Osteoblast (primary cell): ENCODE data around the gene STIM2. TPM values are rescaled to one million over a fixed set of nuclear protein-coding genes. Genes with fewer than 3 reads are reported as not detected.

Experiments
- DNase-seq: peaks from one replicate; pipeline ENCODE4 v3.0.0; 2011; ENCODE audit warnings: low spot score, mixed read lengths; ENCODE audit not compliant: insufficient read length; ENCODE audit errors: missing footprints
- H2AFZ ChIP-seq: 2 replicates; pipeline ENCODE4 v1.6.0; 2011; ENCODE audit warnings: mild to moderate bottlenecking, low read length
- H3K27ac ChIP-seq: 2 replicates; pipeline ENCODE4 v1.5.1; 2011; ENCODE audit warnings: mild to moderate bottlenecking, low read depth, low read length, moderate library complexity
- H3K27me3 ChIP-seq: 2 replicates; pipeline ENCODE4 v1.6.0; 2012; ENCODE audit warnings: mild to moderate bottlenecking, control low read depth, inconsistent platforms, low read length, moderate library complexity; ENCODE audit not compliant: insufficient read depth
- H3K36me3 ChIP-seq: 2 replicates; pipeline ENCODE4 v1.5.1; 2011; ENCODE audit warnings: mild to moderate bottlenecking, low read length, control low read depth, moderate library complexity; ENCODE audit not compliant: insufficient read depth
- H3K4me1 ChIP-seq: 2 replicates; pipeline ENCODE4 v1.5.1; 2011; ENCODE audit warnings: mild to moderate bottlenecking, low read length, control low read depth, moderate library complexity; ENCODE audit not compliant: insufficient read depth
- H3K4me2 ChIP-seq: 2 replicates; pipeline ENCODE4 v1.6.0; 2011; ENCODE audit warnings: mild to moderate bottlenecking, low read length; ENCODE audit not compliant: insufficient read depth
- H3K4me3 ChIP-seq: fragments of 200-600 bp; sonication (generic); 3 replicates; pipeline ENCODE4 v1.5.1; 2012; ENCODE audit warnings: mild to moderate bottlenecking, low read length, inconsistent platforms; ENCODE audit not compliant: insufficient read depth
- H3K79me2 ChIP-seq: 2 replicates; pipeline ENCODE4 v1.6.0; 2012; ENCODE audit warnings: mild to moderate bottlenecking, low read length, control low read depth, inconsistent platforms; ENCODE audit not compliant: insufficient read depth
- H3K9me3 ChIP-seq: 2 replicates; pipeline ENCODE4 v1.5.1; 2011; ENCODE audit warnings: low read depth, low read length, control low read depth
- H4K20me1 ChIP-seq: 2 replicates; pipeline ENCODE4 v1.6.0; 2012; ENCODE audit warnings: mild to moderate bottlenecking, low read length, control low read depth; ENCODE audit not compliant: insufficient read depth
- total RNA-seq: library from RNA; depleted of rRNA; stranded (reverse); fragments of >200 nt; gene quantifications from 2 replicates; pipeline ENCODE4 v1.2.3, GENCODE V29; 2012
- TF ChIP-seq, protein P1 (sequence below): IDR thresholded peaks from 2 replicates; pipeline ENCODE4 v1.5.1; 2011; ENCODE audit warnings: mild to moderate bottlenecking, low read depth, low read length, moderate library complexity; ENCODE audit errors: extremely low read depth

The STIM2 gene
- total RNA-seq, 1 donor: 14.8 TPM

DNA sequence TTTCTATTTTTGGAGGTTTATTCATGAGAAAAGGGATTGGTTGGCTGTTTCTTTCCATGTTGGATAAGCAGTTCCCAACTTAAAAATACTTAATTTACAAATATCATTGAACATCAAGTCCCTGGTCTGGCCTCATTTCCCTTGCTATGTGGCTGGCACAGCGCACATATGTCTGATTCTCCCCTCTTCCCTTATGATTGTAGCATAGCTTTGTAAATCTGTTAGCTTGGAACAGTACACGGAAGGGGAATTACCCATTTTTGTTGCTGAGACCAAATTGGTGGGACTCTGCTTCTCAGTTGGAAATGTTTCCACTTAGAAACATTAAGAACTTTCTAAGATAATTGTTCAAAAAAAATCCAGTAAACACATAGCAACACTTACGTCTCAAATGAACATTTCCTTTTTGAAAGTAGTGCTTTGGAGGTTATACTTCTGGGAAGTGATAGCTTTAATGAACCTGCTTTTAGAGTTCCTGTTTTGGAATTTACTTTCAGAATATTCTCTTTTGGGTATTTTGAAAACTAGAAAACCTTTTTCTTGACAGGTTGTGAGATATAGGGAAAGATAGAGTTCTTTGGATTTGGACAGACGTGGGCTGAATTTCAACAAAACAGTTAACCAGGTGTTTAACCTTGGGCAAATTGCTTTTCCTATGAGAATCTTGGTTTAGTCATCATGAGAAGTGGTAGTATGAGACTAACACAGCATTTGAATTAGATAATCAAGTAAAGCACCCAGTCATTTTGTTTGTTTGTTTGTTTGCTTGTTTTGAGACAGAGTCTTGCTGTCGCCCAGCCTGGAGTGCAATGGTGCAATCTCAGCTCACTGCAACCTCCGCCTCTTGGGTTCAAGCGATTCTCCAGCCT lies 47.3 kb downstream of the STIM2 start:
- TF ChIP-seq, protein P1, sequence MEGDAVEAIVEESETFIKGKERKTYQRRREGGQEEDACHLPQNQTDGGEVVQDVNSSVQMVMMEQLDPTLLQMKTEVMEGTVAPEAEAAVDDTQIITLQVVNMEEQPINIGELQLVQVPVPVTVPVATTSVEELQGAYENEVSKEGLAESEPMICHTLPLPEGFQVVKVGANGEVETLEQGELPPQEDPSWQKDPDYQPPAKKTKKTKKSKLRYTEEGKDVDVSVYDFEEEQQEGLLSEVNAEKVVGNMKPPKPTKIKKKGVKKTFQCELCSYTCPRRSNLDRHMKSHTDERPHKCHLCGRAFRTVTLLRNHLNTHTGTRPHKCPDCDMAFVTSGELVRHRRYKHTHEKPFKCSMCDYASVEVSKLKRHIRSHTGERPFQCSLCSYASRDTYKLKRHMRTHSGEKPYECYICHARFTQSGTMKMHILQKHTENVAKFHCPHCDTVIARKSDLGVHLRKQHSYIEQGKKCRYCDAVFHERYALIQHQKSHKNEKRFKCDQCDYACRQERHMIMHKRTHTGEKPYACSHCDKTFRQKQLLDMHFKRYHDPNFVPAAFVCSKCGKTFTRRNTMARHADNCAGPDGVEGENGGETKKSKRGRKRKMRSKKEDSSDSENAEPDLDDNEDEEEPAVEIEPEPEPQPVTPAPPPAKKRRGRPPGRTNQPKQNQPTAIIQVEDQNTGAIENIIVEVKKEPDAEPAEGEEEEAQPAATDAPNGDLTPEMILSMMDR: no peak
- H3K4me3 ChIP-seq: no peak overlapping the region
- DNase-seq: no peak
- no peak overlapping the region for H3K4me2 ChIP-seq
- no peaks in the 10 kb centered on the region for H3K27me3 ChIP-seq
- H3K79me2 ChIP-seq: peaks cover 31% of the 10 kb centered on the region
- H2AFZ ChIP-seq: no peak overlapping the region
- H4K20me1 ChIP-seq: no peaks in the 10 kb centered on the region
- H3K27ac ChIP-seq: no peak overlapping the region
- no peaks in the 10 kb centered on the region for H3K9me3 ChIP-seq
- H3K4me1 ChIP-seq: no peaks in the 10 kb centered on the region
- H3K36me3 ChIP-seq: no peaks in the 10 kb centered on the region

DNA sequence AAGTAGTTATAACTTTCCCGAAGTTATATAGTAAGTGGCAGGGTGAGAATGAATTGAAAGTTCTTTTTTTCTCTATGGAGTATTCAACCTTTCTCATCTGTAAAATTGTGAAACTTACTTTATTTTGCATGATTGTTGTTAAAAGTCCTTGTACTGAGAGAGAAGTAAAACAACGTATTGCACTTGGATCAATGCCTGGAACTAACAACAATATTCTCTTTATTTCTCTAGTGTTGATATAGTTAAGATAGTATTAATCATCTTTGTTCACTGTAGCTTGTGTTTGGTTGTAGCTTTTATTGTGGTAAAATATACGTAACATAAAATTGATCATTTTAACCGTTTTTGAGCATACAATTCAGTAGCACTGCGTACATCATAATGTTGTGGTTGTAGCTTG lies 48.7 kb downstream of the STIM2 start:
- Histone ChIP-seq H3K27me3 (no peaks in the 10 kb centered on the region), H3K27ac (no peak overlapping the region), H3K4me1 (no peaks in the 10 kb centered on the region), H3K4me3 (no peak overlapping the region), H4K20me1 (no peaks in the 10 kb centered on the region), H3K36me3 (no peaks in the 10 kb centered on the region), H2AFZ (no peak overlapping the region), H3K9me3 (no peaks in the 10 kb centered on the region), H3K79me2 (peaks cover 26% of the 10 kb centered on the region), H3K4me2 (no peak overlapping the region)
- no peak for DNase-seq
- TF ChIP-seq, protein P1: no peak

DNA sequence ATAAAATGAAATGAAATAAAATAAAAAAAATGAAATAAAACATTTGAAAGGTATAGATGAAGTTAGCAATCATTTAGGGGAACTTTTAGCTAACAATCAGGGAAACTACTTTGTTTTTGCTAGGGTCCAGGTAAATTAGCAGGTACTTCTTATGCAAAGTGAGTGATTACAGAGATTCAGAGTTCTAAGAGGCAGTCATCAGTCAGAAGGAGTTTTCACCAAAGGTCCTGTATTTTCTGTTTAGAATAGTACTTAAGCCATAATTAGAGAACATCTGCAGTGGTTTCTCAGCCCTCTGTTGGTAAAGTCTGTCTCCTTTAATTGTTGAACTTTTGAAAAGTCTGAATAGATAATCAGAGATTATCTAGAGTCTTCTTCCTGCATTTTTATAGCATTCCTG lies 50.6 kb downstream of the STIM2 start:
- H3K36me3 ChIP-seq: no peaks in the 10 kb centered on the region
- H3K4me3 ChIP-seq: no peak overlapping the region
- H2AFZ ChIP-seq: no peak overlapping the region
- no peak overlapping the region for H3K27ac ChIP-seq
- TF ChIP-seq, protein P1: no peak
- no peak overlapping the region for H3K4me2 ChIP-seq
- no peak for DNase-seq
- H3K4me1 ChIP-seq: no peaks in the 10 kb centered on the region
- peaks cover 26% of the 10 kb centered on the region for H3K79me2 ChIP-seq
- H3K9me3 ChIP-seq: no peaks in the 10 kb centered on the region
- H3K27me3 ChIP-seq: no peaks in the 10 kb centered on the region
- peaks cover 3% of the 10 kb centered on the region for H4K20me1 ChIP-seq

DNA sequence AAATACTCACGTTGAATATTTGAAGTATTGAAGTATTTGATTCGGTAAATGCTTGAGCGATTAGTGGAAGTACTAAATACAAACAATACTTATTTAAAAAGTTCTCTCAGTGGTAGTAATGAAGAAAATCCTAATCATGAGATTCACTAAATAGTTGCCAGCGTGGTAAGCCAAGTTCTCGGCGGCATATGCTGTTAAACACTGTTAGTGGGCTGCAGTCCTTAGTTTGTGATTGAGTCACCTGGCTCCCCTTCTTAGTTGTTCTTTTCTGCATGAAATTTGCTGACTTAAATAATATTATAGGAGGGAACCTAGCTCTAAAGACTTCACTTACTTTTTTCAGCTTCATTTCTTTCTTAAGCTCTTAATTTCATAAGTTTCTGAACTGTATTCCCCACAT lies 51.4 kb downstream of the STIM2 start:
- peaks cover 3% of the 10 kb centered on the region for H4K20me1 ChIP-seq
- no peak for DNase-seq
- H3K4me2 ChIP-seq: no peak overlapping the region
- H2AFZ ChIP-seq: no peak overlapping the region
- peaks cover 28% of the 10 kb centered on the region for H3K79me2 ChIP-seq
- H3K36me3 ChIP-seq: no peaks in the 10 kb centered on the region
- H3K9me3 ChIP-seq: no peaks in the 10 kb centered on the region
- TF ChIP-seq, protein P1: no peak
- no peaks in the 10 kb centered on the region for H3K4me1 ChIP-seq
- H3K27ac ChIP-seq: no peak overlapping the region
- H3K4me3 ChIP-seq: no peak overlapping the region
- no peaks in the 10 kb centered on the region for H3K27me3 ChIP-seq
